ENCODE measurements around the gene ATOH1.

The ATOH1 gene

GRCh38 chr4:93828332-93828994 is at the start of gene ATOH1:
TSS of gene ATOH1 (plus strand) at chr4:93828753. CDS start at chr4:93828927, 174 bp downstream.
- no peak for TF ChIP-seq CTCF (IDR thresholded peaks at IDR 0.05)
- no peak for DNase-seq (ENCODE audit: low spot score)
- Histone ChIP-seq H3K4me3 (peak within 1 kb of the TSS; percentile 63), H3K27ac (no peak within 1 kb of the TSS)

- TF ChIP-seq CTCF (IDR thresholded peaks at IDR 0.05), result no peak
- Histone ChIP-seq H3K4me3 (no peak overlapping the region), H3K27ac (no peak overlapping the region)
- DNase-seq (ENCODE audit: low spot score), result no peak
Observed at GRCh38 chr4:93779228-93779627, 49.3 kb upstream of the ATOH1 start.

- H3K27ac ChIP-seq, result no peak overlapping the region
- no peak for TF ChIP-seq CTCF (IDR thresholded peaks at IDR 0.05)
- DNase-seq (ENCODE audit: low spot score), result no peak
- H3K4me3 ChIP-seq, result no peak overlapping the region
Observed at GRCh38 chr4:93780080-93780479, 48.5 kb upstream of the ATOH1 start.

GRCh38 chr4:93781198-93781597 is 47.4 kb upstream of the ATOH1 start:
- Histone ChIP-seq H3K27ac (no peak overlapping the region), H3K4me3 (no peak overlapping the region)
- DNase-seq (ENCODE audit: low spot score), result no peak
- no peak for TF ChIP-seq CTCF (IDR thresholded peaks at IDR 0.05)

- no peak overlapping the region for H3K4me3 ChIP-seq
- no peak overlapping the region for H3K27ac ChIP-seq
- no peak for TF ChIP-seq CTCF (IDR thresholded peaks at IDR 0.05)
- no peak for DNase-seq (ENCODE audit: low spot score)
Observed at GRCh38 chr4:93786149-93786548, 42.4 kb upstream of the ATOH1 start.

- no peak overlapping the region for H3K27ac ChIP-seq
- H3K4me3 ChIP-seq, result no peak overlapping the region
- DNase-seq (ENCODE audit: low spot score), result no peak
- TF ChIP-seq CTCF (IDR thresholded peaks at IDR 0.05), result no peak
Observed at GRCh38 chr4:93788712-93789111, 39.8 kb upstream of the ATOH1 start.

- Histone ChIP-seq H3K4me3 (no peak overlapping the region), H3K27ac (no peak overlapping the region)
- no peak for DNase-seq (ENCODE audit: low spot score)
- TF ChIP-seq CTCF (IDR thresholded peaks at IDR 0.05), result no peak
Observed at GRCh38 chr4:93791570-93792195, 36.9 kb upstream of the ATOH1 start.

Measured in coronary artery (tissue), 2 donors.